Inflammatory macrophage treated with lipopolysaccharide for 1 hour (primary cell): ENCODE data around the gene PWP1.

Experiments used
- DNase-seq, 2 donors: peaks; one replicate each; pipeline ENCODE4 v3.0.0-alpha.2; 2020 to 2022

PWP1 gene

GRCh38 chr12:107736914-107737313 lies 51.3 kb downstream of the PWP1 start:
- DNase-seq: peak in 1 of 2 donors; percentile 14

- peak in 1 of 2 donors; percentile 2 for DNase-seq
Observed at GRCh38 chr12:107748472-107748871, 62.9 kb downstream of the PWP1 start.

GRCh38 chr12:107749083-107749482 lies 63.5 kb downstream of the PWP1 start:
- no peak for DNase-seq

GRCh38 chr12:107759410-107759809 lies 73.8 kb downstream of the PWP1 start:
- DNase-seq: peak; percentile 52 to 57

- no peak for DNase-seq
Observed at GRCh38 chr12:107760207-107760808, 74.7 kb downstream of the PWP1 start.

- DNase-seq: peak; percentile 93 to 96
Observed at GRCh38 chr12:107760809-107761501, 75.4 kb downstream of the PWP1 start, which contains the start of gene PRDM4. TSS of gene PRDM4 (minus strand) at chr12:107761137. CDS start at chr12:107760515, 622 bp downstream.

- no peak for DNase-seq
Observed at GRCh38 chr12:107761502-107761904, 75.9 kb downstream of the PWP1 start.
